Measurements from ENCODE around the gene ANO6.

DNA sequence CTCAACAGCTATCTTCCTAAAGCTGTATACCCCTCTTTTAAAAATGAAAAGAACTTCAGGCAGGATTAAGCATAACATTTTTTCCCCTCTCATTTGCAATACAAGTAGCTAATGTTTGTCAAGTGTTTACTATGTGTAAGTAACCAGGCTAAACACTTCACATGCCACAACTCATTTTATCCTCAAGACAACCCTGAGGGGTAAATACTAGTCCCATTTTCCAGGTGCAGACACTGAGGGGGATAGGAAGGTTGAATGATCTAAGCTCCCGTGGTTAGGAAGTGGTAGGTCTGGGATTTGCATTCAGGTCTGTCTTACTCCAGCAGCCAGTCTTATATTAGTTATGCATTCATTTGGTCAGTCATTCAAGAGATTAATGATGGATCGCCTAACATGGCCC is 70.7 kb downstream of the ANO6 start:
- TF ChIP-seq, protein P1, sequence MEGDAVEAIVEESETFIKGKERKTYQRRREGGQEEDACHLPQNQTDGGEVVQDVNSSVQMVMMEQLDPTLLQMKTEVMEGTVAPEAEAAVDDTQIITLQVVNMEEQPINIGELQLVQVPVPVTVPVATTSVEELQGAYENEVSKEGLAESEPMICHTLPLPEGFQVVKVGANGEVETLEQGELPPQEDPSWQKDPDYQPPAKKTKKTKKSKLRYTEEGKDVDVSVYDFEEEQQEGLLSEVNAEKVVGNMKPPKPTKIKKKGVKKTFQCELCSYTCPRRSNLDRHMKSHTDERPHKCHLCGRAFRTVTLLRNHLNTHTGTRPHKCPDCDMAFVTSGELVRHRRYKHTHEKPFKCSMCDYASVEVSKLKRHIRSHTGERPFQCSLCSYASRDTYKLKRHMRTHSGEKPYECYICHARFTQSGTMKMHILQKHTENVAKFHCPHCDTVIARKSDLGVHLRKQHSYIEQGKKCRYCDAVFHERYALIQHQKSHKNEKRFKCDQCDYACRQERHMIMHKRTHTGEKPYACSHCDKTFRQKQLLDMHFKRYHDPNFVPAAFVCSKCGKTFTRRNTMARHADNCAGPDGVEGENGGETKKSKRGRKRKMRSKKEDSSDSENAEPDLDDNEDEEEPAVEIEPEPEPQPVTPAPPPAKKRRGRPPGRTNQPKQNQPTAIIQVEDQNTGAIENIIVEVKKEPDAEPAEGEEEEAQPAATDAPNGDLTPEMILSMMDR (IDR thresholded peaks at IDR 0.05; ENCODE audit: low read depth, low read length, missing input control): no peak
- TF ChIP-seq, protein P2, sequence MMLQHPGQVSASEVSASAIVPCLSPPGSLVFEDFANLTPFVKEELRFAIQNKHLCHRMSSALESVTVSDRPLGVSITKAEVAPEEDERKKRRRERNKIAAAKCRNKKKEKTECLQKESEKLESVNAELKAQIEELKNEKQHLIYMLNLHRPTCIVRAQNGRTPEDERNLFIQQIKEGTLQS (IDR thresholded peaks at IDR 0.05): no peak
- TF ChIP-seq EGR1 (IDR thresholded peaks at IDR 0.05; ENCODE audit: low read depth in 2 of 2): no peak
- TF ChIP-seq SP1 (IDR thresholded peaks at IDR 0.05): no peak
- TF ChIP-seq, protein P3, sequence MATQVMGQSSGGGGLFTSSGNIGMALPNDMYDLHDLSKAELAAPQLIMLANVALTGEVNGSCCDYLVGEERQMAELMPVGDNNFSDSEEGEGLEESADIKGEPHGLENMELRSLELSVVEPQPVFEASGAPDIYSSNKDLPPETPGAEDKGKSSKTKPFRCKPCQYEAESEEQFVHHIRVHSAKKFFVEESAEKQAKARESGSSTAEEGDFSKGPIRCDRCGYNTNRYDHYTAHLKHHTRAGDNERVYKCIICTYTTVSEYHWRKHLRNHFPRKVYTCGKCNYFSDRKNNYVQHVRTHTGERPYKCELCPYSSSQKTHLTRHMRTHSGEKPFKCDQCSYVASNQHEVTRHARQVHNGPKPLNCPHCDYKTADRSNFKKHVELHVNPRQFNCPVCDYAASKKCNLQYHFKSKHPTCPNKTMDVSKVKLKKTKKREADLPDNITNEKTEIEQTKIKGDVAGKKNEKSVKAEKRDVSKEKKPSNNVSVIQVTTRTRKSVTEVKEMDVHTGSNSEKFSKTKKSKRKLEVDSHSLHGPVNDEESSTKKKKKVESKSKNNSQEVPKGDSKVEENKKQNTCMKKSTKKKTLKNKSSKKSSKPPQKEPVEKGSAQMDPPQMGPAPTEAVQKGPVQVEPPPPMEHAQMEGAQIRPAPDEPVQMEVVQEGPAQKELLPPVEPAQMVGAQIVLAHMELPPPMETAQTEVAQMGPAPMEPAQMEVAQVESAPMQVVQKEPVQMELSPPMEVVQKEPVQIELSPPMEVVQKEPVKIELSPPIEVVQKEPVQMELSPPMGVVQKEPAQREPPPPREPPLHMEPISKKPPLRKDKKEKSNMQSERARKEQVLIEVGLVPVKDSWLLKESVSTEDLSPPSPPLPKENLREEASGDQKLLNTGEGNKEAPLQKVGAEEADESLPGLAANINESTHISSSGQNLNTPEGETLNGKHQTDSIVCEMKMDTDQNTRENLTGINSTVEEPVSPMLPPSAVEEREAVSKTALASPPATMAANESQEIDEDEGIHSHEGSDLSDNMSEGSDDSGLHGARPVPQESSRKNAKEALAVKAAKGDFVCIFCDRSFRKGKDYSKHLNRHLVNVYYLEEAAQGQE (IDR thresholded peaks at IDR 0.05): no peak
- TF ChIP-seq RAD21 (IDR thresholded peaks at IDR 0.05): no peak
- TF ChIP-seq, protein P4, sequence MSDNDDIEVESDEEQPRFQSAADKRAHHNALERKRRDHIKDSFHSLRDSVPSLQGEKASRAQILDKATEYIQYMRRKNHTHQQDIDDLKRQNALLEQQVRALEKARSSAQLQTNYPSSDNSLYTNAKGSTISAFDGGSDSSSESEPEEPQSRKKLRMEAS (IDR thresholded peaks at IDR 0.05): no peak

Data from liver (tissue), 3 donors.